ENCODE data around the gene ANKRD13D.

ANKRD13D gene

GRCh38 chr11:67285541-67286498 is 3.3 kb upstream of the ANKRD13D start:
- DNase-seq (ENCODE audit: low spot score): no peak

GRCh38 chr11:67286621-67287333 is 2.3 kb upstream of the ANKRD13D start:
- peak; percentile 68 for DNase-seq (ENCODE audit: low spot score)

GRCh38 chr11:67287355-67288197 is 1.5 kb upstream of the ANKRD13D start:
- no peak for DNase-seq (ENCODE audit: low spot score)

DNA sequence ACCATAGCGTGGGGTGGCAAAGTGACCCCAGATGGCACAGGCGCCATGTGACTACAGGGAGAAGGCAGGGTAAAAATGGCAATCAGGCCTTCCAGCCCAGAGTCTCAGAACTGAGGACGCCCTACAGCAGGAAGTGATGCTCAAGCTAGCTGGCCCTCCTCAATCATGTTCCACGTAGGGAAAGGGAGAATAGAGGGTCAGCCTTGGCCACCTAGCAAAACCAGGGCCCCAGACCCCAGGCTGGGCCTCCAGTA is 978 bp upstream of the ANKRD13D start:
- DNase-seq (ENCODE audit: low spot score): no peak

DNA sequence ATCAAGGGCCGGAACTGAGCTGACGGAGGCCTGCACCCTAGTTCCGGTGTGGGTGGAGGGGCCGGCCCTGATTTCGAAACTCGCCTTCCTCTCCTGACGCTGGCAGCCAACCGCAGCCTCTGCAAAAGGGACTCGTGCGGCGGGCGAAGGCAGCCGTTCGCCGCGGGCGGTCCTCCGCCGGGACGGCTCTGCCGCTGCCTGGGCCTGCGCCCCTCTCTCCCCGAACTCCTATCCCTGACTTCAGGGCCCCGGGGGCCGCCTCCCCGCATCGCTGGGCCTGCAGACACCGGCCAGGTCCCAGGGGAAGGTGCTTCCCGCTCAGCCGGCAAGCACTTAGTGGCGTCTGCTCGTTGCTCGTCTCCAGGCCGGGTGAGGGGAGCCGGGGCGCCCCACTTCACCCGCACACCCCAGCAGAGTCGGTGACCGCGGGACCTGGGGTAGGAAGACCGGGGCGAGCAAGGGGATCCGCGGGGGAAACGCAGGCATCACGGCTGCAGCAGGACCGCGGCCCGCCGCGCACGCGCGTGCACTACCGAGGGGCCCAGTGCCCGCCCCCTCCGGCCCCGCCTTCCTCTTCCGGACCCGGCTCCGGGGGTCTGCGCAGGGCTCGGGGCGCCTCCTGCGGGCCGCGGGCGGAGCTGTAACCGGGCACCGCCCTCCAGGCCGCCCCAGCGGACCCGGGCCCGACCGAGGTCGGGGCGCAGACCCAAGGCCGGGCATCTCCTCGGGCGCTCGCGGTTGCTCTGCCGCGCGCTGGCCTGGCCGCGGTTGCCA is 464 bp upstream of the ANKRD13D start:
- peak; percentile 68 for DNase-seq (ENCODE audit: low spot score)

DNA sequence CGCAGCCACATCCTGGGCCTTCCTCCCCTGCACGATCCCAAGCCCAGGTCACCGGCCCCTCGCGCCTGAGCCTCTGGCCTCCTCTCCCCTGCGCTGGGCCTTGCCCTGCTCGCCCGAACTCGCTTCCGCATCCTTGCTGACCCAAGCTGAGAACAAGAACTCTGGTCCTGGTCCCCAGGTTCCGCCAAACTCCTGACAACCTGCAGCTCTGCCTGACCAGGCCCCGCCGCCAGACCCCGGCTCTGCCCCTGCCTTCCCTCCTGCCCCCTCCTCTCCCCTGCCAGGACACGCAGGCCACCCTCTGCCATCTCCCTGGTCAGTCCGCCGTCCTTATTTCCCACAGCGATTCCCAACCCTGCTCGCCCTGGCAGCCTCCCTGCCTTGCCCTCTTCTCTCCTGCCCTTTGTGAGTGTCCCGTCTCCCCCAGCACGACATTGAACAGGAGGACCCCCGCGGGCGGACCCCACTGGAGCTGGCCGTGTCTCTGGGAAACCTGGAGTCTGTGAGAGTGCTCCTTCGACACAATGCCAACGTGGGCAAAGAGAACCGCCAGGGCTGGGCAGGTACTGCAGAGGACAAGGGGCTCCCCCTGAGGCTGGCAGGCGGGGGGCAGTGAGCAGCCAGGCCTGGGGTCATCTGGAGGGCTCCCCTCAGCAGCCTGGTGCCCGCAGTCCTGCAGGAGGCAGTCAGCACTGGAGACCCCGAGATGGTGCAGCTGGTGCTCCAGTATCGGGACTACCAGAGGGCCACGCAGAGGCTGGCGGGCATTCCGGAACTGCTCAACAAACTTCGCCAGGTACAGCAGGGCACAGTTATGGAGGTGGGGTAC is 762 bp downstream of the ANKRD13D start:
- no peak for DNase-seq (ENCODE audit: low spot score)

DNA sequence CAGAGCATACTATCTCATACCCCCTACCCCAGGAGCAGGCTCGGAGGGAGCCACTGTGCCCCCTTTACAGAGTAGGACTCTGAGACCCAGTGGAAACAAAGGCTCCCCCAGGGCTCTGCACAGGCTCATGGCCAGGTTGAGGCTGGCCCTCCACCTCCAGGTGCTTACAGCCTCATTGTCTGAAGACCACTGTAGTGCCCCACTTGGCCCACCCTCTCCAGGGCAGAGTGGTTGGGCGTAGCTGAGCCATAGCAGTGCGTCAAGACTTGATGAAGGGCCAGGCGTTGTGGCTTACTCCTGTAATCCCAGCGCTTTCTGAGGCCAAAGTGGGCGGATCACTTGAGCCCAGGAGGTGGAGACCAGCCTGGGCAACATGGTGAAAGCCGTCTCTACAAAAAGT is 1.7 kb downstream of the ANKRD13D start:
- DNase-seq (ENCODE audit: low spot score): no peak

DNA sequence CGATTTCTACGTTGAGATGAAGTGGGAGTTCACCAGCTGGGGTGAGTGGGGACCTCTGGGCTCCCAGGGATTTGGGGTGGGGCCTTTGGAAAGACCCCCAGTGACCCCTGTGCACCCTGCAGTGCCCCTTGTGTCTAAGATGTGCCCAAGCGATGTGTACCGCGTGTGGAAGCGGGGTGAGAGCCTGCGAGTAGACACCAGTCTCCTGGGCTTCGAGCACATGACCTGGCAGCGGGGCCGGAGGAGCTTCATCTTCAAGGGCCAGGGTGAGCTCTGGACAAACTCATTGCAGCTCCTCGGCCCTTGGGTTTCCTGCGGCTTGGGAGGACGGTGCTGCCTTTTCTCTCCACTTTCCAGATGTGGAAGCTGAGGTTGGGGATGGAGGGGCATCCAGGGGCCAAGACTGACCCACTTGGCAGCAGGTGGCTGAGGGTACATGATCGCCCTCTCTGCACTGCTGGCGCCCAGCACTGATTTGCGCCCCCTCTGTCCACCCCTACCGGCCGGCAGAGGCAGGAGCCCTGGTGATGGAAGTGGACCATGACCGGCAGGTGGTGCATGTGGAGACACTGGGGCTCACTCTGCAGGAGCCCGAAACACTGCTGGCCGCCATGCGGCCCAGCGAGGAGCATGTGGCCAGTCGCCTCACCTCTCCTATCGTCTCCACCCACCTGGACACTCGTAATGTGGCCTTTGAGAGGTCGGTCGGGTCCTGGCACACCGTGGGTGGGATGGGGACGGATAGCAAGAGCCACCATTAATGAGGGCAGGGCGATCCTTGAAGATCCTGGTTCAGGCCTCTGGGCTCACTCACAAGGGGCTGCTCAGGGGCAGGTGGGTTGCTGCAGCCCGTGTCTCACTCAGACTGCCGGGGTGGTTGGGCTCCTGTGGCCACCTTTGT is 2.6 kb downstream of the ANKRD13D start:
- no peak for DNase-seq (ENCODE audit: low spot score)

DNA sequence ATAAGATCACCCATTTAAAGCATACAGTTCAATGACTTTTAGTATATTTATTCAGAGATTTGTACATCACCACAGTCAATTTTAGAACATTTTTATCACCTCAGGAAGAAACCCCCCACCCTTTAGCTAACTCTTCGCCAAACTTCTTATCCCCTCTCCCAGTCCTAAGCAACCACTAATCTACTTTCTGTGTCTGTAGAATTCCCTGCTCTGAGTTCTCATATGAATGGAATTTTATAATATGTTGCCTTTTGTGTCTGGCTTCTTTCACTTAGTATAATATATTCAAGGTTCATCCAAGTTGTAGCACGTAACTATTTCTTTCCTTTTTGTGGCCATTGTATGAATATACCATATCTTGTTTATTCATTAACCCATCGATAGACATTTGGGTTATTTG is 3.6 kb downstream of the ANKRD13D start:
- DNase-seq (ENCODE audit: low spot score): no peak

GRCh38 chr11:67293090-67293489 is 4.0 kb downstream of the ANKRD13D start:
- no peak for DNase-seq (ENCODE audit: low spot score)

- DNase-seq (ENCODE audit: low spot score): no peak
Observed at GRCh38 chr11:67295846-67296245, 6.7 kb downstream of the ANKRD13D start.

- no peak for DNase-seq (ENCODE audit: low spot score)
Observed at GRCh38 chr11:67298786-67299185, 9.7 kb downstream of the ANKRD13D start.

DNA sequence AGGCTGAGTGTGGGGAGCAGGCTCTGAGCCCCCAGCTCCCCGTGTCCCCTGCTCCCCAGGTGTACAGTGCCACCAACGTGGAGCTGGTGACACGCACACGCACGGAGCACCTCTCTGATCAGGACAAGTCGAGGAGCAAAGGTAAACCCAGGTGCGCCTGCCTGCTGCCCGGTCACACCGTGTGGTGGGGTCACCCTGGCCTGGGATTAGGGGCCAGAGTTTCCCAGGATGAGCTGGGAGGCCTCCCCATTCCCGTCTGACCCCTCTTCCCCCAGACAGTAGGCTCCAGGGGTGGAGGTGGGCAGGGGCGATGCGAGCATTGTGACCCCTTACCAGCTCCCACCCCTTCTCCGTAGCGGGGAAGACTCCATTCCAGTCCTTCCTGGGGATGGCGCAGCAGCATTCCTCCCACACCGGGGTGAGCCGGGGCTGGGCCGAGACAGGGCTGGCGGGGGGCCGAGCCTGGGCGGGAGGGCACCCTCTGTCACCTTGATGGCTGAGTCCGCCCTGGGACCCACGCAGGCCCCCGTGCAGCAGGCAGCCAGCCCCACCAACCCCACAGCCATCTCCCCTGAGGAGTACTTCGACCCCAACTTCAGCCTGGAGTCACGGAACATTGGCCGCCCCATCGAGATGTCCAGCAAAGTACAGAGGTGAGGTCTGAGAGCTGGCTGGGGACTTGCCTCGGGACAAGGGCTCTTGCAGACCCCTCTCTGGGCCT is 10.5 kb downstream of the ANKRD13D start:
- no peak for DNase-seq (ENCODE audit: low spot score)

DNA sequence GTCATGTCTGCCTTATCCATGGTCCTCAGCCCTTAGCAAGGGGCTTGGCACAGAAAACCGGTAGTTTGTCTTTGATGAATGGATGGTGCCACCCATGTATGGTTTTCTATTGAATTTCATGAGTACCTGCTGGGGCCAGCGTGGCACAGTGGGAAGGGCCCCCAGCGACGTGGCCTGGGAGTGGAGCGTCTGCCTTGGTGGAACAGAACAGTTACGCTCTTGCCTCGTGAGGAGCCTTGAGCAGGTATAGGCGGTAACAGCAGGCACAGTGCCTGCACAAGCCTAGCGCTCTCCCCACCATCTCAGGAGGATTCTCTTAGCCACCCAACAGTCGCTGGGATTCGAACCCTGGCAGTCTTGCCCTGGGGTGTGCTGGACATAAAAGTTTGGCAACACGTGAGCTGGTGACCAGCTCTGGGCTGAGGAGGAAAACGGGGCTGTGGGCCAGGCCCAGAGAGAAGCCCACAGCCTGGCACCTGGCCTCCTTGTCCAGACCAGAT is 11.2 kb downstream of the ANKRD13D start:
- DNase-seq (ENCODE audit: low spot score): no peak

DNA sequence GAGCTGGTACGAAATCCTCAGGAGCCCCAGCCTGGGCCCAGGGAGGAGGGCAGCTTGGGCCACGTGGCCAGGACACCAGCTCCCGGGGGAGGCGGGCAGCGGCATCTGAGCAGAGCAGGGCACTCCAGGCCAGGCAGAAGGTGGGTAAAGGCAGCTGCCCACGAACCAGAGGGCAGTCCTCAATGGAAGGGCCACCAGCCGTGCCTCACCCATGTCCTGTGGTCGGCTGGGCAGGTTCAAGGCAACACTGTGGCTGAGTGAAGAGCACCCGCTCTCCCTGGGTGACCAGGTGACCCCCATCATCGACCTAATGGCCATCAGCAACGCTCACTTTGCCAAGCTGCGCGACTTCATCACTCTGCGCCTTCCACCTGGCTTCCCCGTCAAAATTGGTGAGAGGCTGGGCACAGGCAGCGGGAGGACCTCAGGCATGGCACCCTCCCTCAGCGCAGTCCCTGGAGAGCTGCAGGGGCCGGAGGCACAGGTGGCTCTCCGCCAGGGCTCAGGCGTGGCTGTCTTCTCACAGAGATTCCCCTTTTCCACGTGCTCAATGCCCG is 11.7 kb downstream of the ANKRD13D start:
- no peak for DNase-seq (ENCODE audit: low spot score)

DNA sequence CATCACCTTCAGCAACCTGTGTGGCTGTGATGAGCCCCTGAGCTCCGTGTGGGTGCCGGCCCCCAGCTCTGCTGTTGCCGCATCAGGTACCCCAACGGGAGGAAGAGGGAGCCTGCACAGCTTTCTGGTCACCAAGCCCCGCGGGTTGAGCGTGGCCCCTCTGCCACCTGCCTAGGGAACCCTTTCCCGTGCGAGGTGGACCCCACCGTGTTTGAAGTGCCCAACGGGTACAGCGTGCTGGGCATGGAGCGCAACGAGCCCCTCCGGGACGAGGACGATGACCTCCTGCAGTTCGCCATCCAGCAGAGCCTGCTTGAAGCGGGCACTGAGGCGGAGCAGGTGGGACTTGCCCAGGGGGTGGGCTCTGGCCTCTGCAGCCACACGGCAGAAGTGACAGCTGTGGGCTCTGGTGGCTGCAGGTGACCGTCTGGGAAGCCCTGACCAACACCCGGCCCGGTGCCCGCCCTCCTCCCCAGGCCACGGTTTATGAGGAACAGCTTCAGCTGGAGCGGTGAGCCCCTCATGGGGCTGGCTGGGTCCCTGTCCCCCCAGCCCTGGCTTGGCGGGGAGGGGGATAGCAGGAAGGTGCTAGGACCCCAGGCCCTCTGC is 12.3 kb downstream of the ANKRD13D start:
- no peak for DNase-seq (ENCODE audit: low spot score)

DNA sequence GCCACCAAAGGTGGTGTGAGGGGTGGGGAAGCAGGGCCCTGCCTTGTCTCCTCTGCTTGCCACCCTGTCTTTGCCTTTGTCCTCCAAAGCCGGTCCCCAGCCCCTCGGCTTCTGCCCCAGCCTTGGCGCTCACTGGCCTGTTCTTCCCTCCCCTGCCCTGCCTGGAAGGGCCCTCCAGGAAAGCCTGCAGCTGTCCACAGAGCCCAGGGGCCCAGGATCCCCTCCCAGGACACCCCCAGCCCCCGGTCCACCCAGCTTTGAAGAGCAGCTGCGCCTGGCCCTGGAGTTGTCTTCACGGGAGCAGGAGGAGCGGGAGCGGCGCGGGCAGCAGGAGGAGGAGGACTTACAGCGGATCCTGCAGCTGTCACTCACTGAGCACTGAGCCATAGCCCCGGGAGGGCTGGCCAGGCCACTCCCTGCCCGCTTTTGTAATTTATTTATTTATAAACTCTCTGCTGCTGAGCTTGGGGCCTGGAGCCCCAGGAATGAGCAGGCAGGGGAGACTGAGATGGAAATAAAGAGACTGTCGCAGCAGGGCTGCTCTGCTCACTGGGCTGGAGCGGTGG is 12.9 kb downstream of the ANKRD13D start:
- no peak for DNase-seq (ENCODE audit: low spot score)

GRCh38 chr11:67302571-67303131 is 13.5 kb downstream of the ANKRD13D start:
- DNase-seq (ENCODE audit: low spot score): no peak
